ENCODE measurements around the gene STMN3. TPM values are rescaled to one million over a fixed set of nuclear protein-coding genes. Genes with fewer than 3 reads are reported as not detected.

Gene STMN3
- total and polyA plus RNA-seq, 2 experiments from 2014 or later: 18.6 to 37.6 TPM

DNA sequence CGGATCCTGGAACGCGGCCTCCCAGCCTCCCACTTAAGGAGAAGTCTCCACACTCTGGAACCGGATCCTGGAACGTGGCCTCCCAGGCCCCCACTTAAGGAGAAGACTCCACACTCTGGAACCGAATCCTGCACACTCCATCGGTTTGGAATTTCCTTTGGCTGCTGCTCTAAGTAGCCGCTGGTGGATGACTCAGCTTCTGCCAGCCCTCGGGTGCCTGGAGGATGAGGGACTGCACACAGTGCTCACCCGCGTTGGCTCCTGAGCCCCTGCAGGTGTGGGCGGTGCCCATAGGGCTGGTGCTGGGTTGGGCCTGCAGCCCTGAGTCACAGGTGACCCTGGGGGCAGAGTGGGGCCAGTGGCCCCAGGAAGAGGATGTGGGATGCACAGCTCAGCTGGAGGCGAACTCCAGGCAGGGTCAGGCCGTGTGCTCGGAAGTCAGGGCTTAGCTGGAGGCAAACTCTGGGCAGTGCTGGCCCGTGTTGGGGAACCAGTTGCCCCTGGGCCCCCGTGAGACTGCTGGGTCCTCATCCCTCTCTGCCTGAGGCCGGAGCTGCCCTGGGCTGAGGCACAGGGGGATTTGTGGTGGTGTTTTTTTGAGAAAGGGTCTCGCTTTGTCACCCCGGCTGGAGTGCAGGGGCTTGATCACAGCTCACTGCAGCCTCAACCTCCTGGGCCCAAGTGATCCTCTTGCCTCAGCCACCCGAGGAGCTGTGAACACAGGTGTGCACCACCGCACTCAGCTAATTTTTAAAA lies 29.3 kb upstream of the STMN3 start:
- Histone ChIP-seq H3F3A (ENCODE audit: insufficient read depth) (peaks cover 37% of the 10 kb centered on the region), H3K9me3 (ENCODE audit: low read depth) (no peaks in the 10 kb centered on the region), H3K36me3 (ENCODE audit: low read depth) (no peaks in the 10 kb centered on the region), H3K4me1 (ENCODE audit: insufficient read depth) (peaks cover 32% of the 10 kb centered on the region), H3K27me3 (replicated peaks; ENCODE audit: insufficient read depth) (no peaks in the 10 kb centered on the region), H3K9ac (peak overlapping the region; percentile 65), H3K4me2 (ENCODE audit: unreplicated experiment) (peak overlapping the region; percentile 37), H3K79me2 (ENCODE audit: insufficient read depth) (no peaks in the 10 kb centered on the region), H4K20me1 (ENCODE audit: insufficient read depth) (no peaks in the 10 kb centered on the region), H3K4me3 (no peak overlapping the region), H3K9me2 (ENCODE audit: insufficient read depth) (no peaks in the 10 kb centered on the region), H2AFZ (0 out of 2 replicates have a peak overlapping the region, but pooled peaks have one; percentile 18), H3K27ac (peak overlapping the region; percentile 93)
- in situ Hi-C loops (cut with MboI): no loop called here
- TF ChIP-seq EZH2phosphoT487 (IDR thresholded peaks at IDR 0.05; ENCODE audit: insufficient read depth, low read depth): no peak
- DNase-seq: peak; percentile 98
- 16 to 21% methylated on average over 18 to 22 of the region's 22 CpGs for WGBS, 2 experiments (ENCODE audit: low coverage in 1 of 2, low lambda C conversion rate in 2 of 2, missing lambda C conversion rate in 2 of 2)

DNA sequence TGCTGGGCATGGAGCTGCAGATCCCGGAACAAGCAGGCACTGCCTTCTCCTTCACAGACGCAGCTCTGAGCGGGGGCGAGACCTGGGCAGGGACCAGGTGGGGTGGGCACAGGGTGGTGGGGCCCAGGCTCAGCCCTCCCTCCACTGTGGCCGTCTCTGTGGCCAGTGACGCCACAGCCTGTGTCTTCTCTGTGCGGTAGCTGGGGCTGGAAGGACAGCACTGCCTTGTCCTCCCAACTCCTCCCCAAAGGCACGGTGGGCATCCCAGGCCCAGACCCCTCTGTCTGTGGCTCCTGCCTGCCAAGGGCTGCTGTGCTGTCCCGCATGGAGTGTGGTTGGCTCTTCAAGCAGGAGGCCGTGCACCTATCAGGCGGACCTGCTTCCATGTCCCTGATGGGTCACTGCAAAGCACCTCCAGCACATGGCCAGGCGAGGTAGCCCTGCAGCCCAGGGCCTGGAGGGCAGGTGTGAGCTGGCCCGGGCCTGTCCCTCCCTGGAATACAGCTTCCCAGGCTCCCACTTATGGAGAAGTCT lies 28.5 kb upstream of the STMN3 start:
- TF ChIP-seq EZH2 (IDR thresholded peaks at IDR 0.05; ENCODE audit: insufficient read depth, poor library complexity, severe bottlenecking): no peak

DNA sequence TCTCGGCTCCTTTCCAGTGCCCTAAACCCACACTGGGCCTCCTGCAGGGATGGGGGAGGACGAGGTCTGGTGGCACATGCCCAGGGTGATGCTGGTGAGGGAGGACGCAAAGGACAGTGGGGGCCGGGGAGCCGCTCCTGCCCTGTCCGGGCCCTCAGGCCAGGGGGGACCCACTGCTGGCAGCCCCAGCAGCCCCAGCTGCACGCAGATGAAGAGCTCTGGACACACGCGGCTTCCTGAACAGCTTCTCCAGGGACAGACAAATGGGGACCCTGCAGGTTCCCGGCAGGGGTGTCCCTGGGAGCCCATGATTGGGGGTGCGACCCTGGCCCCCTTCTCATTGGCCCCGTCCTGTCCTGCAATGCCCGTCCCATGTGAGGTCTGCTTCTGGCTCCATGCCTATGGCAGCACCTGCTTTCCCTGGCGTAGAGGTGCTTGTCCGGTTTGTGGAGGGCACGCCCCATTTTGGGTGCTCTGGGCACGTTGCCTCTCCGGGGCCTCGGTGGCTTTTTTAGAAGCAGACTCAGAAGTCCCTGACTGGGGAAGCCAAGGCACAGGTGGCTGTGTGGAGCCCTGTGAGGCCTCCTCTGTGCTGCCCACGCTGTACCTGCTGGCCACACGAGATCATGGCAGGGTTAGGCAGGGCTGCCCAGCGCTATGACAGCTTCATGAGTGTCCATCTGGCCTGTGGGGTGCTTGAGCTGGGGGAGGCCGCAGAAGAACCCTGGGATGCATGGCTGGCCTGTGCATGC lies 27.8 kb upstream of the STMN3 start:
- DNase-seq: no peak
- in situ Hi-C loops (cut with MboI): no loop called here
- peaks cover 17% of the 10 kb centered on the region for H3K4me1 ChIP-seq (ENCODE audit: insufficient read depth)
- H3K9me2 ChIP-seq (ENCODE audit: insufficient read depth): no peaks in the 10 kb centered on the region
- H3F3A ChIP-seq (ENCODE audit: insufficient read depth): peaks cover 29% of the 10 kb centered on the region
- no peaks in the 10 kb centered on the region for H3K79me2 ChIP-seq (ENCODE audit: insufficient read depth)
- H3K36me3 ChIP-seq (ENCODE audit: low read depth): no peaks in the 10 kb centered on the region
- no peak overlapping the region for H3K4me3 ChIP-seq
- H2AFZ ChIP-seq: no peak overlapping the region
- H3K27me3 ChIP-seq (replicated peaks; ENCODE audit: insufficient read depth): no peaks in the 10 kb centered on the region
- 93 to 97% methylated on average over 23 of the region's 23 CpGs for WGBS, 2 experiments (ENCODE audit: low coverage in 1 of 2, low lambda C conversion rate in 2 of 2, missing lambda C conversion rate in 2 of 2)
- no peaks in the 10 kb centered on the region for H4K20me1 ChIP-seq (ENCODE audit: insufficient read depth)
- TF ChIP-seq EZH2phosphoT487 (IDR thresholded peaks at IDR 0.05; ENCODE audit: insufficient read depth, low read depth) (no peak), EZH2 (IDR thresholded peaks at IDR 0.05; ENCODE audit: insufficient read depth, poor library complexity, severe bottlenecking) (no peak)
- no peak overlapping the region for H3K4me2 ChIP-seq (ENCODE audit: unreplicated experiment)
- no peaks in the 10 kb centered on the region for H3K9me3 ChIP-seq (ENCODE audit: low read depth)
- peak overlapping the region; percentile 93; the same call in 1 of the 2 replicates for H3K27ac ChIP-seq
- no peak overlapping the region for H3K9ac ChIP-seq

More for the DNA sequence above, 28.5 kb upstream of the STMN3 start:
- no peak overlapping the region for H3K4me2 ChIP-seq (ENCODE audit: unreplicated experiment)
- H3K9ac ChIP-seq: peak overlapping the region; percentile 65
- no peaks in the 10 kb centered on the region for H3K9me2 ChIP-seq (ENCODE audit: insufficient read depth)
- no peaks in the 10 kb centered on the region for H4K20me1 ChIP-seq (ENCODE audit: insufficient read depth)
- H3K4me1 ChIP-seq (ENCODE audit: insufficient read depth): peaks cover 24% of the 10 kb centered on the region
- no peak for DNase-seq
- in situ Hi-C loops (cut with MboI): no loop called here
- 83 to 88% methylated on average over 12 to 13 of the region's 13 CpGs for WGBS, 2 experiments (ENCODE audit: low coverage in 1 of 2, low lambda C conversion rate in 2 of 2, missing lambda C conversion rate in 2 of 2)
- H3K4me3 ChIP-seq: no peak overlapping the region
- no peaks in the 10 kb centered on the region for H3K36me3 ChIP-seq (ENCODE audit: low read depth)
- no peaks in the 10 kb centered on the region for H3K79me2 ChIP-seq (ENCODE audit: insufficient read depth)
- no peaks in the 10 kb centered on the region for H3K9me3 ChIP-seq (ENCODE audit: low read depth)
- H3F3A ChIP-seq (ENCODE audit: insufficient read depth): peaks cover 32% of the 10 kb centered on the region
- H3K27me3 ChIP-seq (replicated peaks; ENCODE audit: insufficient read depth): no peaks in the 10 kb centered on the region
- peak overlapping the region; percentile 93 for H3K27ac ChIP-seq
- H2AFZ ChIP-seq: 0 out of 2 replicates have a peak overlapping the region, but pooled peaks have one; percentile 18

DNA sequence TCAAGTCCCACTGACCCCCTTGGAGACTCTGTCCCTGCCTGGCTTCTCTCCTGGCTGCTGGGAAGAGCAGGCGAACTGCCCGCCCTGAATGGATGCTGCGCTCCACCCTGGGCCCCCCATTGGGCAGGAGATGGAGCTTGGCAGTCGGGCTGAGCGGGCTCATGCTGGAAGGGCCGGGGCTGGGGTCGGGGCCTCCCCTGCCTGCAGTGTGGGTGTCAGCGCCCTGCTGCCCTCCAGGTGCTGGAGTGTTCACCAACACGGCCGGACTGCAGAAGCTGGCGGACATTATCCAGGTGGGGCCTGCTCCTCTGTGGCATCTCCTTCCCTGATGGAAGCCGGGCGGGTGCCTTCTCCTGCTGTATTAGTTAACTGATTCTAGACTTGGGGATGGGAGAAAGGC lies 27.2 kb upstream of the STMN3 start:
- no peak overlapping the region for H3K27ac ChIP-seq

More for the DNA sequence above, 27.2 kb upstream of the STMN3 start:
- in situ Hi-C loops (cut with MboI): no loop called here
- H3F3A ChIP-seq (ENCODE audit: insufficient read depth): peaks cover 27% of the 10 kb centered on the region
- H3K4me3 ChIP-seq: no peak overlapping the region
- H3K4me1 ChIP-seq (ENCODE audit: insufficient read depth): peaks cover 14% of the 10 kb centered on the region
- no peak for DNase-seq
- H3K36me3 ChIP-seq (ENCODE audit: low read depth): no peaks in the 10 kb centered on the region
- H4K20me1 ChIP-seq (ENCODE audit: insufficient read depth): no peaks in the 10 kb centered on the region
- H3K9me2 ChIP-seq (ENCODE audit: insufficient read depth): no peaks in the 10 kb centered on the region
- no peak overlapping the region for H2AFZ ChIP-seq
- no peaks in the 10 kb centered on the region for H3K9me3 ChIP-seq (ENCODE audit: low read depth)
- no peak overlapping the region for H3K9ac ChIP-seq
- 88 to 90% methylated on average over 13 of the region's 13 CpGs for whole genome bisulfite sequencing, 2 experiments (ENCODE audit: low coverage in 1 of 2, low lambda C conversion rate in 2 of 2, missing lambda C conversion rate in 2 of 2)
- TF ChIP-seq EZH2 (IDR thresholded peaks at IDR 0.05; ENCODE audit: insufficient read depth, poor library complexity, severe bottlenecking) (no peak), EZH2phosphoT487 (IDR thresholded peaks at IDR 0.05; ENCODE audit: insufficient read depth, low read depth) (no peak)
- no peak overlapping the region for H3K4me2 ChIP-seq (ENCODE audit: unreplicated experiment)
- H3K79me2 ChIP-seq (ENCODE audit: insufficient read depth): no peaks in the 10 kb centered on the region
- H3K27me3 ChIP-seq (replicated peaks; ENCODE audit: insufficient read depth): no peaks in the 10 kb centered on the region

All from GM23248 (cell line).